ENCODE results near the gene CPT1B.

The CPT1B gene

GRCh38 chr22:50568626-50569025, 9.6 kb downstream of the CPT1B start:
- no peak for DNase-seq

DNA sequence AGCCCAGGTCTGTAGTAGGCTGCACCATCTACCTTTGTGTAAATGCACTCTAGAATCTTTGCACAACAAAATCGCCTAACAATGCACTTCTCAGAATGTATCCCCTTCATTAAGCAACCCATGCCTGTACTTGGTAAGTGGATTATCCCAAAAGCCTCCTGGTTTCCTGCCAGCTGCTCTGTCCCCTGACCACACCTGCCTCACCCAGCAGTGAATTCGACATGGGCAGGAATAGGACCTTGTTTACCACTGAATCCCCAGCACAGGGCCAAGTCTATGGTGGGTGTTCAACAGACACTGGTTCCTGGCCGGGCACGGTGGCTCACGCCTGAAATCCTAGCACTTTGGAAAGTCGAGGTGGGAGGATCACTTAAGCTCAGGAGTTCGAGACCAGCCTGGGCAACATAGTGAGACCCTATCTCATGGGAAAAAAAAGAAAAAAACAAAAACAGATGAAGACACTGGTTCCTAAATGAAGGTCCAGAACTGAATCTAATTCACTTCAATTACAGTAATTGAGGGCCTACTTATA, 10.4 kb downstream of the CPT1B start:
- no peak for DNase-seq

DNA sequence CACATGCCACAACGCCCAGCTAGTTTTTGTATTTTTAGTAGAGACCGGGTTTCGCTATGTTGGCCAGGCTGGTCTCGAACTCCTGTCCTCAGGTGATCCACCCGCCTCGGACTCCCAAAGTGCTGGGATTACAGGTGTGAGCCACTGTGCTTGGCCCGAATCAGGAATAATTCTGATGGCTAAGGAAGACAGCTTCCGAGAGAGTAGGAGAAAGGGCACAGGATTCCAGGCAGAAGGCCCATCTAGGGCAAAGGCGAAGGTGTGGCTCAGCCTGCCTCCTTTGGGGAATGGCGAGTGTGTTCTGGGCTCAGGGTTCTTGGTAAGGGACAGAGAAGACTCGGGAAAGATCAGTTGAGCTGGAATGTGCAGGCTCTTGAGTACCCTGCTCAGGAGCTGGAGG, 13.9 kb downstream of the CPT1B start:
- no peak for DNase-seq

- DNase-seq, result no peak
Observed at GRCh38 chr22:50563413-50564160, 14.6 kb downstream of the CPT1B start.

GRCh38 chr22:50562523-50563412, 15.5 kb downstream of the CPT1B start, which contains the start of gene SYCE3:
Gene SYCE3, minus strand, starts transcription at chr22:50562919. Its CDS starts 6,514 bp downstream, at chr22:50556405.
- DNase-seq, result peak; percentile 97

DNA sequence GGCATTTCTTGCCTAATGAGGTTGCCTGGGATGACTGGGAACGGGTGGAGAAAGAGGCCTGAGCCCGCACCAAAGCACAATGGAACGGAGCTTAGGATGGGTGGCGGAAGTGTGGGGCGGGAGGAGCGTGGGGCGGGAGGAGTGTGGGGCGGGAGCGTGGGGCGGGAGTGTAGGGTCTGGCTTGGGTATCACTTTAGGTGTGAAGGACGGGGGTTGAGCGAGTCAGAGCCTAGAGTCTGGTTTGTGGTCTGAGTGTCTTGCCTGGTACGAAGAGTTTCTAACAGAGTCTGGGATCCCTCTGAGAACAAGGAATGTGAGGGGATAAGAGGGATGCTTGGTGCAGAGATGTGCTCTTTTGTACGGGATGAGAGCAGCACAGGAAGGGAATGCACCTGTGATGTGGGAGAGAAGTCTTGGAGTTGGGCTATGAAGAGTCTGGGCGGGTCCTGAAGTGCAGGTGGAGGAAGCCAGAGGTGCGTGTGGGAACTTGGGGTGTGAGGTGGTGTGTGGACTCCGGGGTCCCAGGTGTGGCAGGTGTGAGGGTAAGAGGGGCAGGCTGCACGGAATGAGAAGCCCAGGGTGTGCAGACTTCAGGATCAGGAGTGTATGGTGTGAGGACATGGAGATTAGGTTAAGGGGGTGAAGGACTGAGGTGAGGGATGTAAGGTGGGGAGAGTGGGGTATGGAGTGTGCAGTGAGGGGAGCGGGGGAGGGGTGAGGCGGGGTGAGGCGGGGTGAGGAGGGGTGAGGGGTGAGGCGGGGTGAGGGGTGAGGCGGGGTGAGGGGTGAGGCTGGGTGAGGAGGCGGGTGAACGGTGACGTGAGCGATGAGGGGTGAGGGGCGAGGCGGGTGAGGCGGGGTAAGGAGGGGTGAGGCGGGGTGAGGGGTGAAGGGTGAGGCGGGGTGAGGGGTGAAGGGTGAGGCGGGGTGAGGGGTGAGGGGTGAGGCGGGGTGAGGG, 16.5 kb downstream of the CPT1B start:
- no peak for DNase-seq

DNA sequence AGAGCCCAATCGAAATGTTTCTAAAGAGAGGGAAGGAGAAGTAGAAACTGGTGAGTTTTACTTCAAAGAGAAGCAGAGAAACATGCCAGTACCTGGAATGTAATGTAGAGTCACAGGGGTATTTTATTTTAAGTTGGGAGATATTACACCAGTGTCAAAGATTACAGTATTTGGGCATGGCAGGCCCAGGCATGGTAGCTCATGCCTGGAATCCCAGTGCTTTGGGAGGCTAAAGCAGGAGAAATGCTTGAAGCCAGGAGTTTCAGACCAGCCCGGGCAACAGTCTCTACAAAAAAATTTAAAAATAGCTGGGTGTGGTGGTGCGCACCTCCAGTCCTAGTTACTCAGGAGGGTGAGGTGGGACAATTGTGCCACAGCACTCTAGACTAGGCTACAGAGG, 18.2 kb downstream of the CPT1B start:
- no peak for DNase-seq

- no peak for DNase-seq
Observed at GRCh38 chr22:50556703-50557102, 21.5 kb downstream of the CPT1B start.

DNA sequence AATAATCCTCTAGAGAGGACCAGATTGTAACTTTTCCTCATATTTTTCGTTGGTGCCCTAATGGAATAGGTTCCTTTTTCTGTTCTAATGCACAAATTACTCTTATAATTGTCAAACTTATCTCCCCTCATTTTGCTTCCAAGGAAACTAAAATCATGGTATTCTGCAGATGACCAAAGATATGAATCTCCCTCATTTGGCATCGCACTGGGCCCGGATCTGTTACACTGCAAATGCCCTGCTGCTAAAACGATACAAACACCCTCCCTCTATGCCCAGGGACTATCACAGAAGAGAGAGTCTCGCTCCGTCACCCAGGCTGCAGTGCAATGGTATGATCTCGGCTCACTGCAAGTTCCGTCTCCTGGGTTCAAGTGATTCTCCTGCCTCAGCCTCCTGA, 24.9 kb downstream of the CPT1B start:
- no peak for DNase-seq

GRCh38 chr22:50551160-50551752, 27.0 kb downstream of the CPT1B start:
- DNase-seq, result no peak

GRCh38 chr22:50550395-50550794, 27.8 kb downstream of the CPT1B start:
- no peak for DNase-seq

- peak; percentile 24 for DNase-seq
Observed at GRCh38 chr22:50548921-50549790, 29.1 kb downstream of the CPT1B start.

GRCh38 chr22:50548040-50548920, 29.9 kb downstream of the CPT1B start:
- peak; percentile 67 for DNase-seq

DNA sequence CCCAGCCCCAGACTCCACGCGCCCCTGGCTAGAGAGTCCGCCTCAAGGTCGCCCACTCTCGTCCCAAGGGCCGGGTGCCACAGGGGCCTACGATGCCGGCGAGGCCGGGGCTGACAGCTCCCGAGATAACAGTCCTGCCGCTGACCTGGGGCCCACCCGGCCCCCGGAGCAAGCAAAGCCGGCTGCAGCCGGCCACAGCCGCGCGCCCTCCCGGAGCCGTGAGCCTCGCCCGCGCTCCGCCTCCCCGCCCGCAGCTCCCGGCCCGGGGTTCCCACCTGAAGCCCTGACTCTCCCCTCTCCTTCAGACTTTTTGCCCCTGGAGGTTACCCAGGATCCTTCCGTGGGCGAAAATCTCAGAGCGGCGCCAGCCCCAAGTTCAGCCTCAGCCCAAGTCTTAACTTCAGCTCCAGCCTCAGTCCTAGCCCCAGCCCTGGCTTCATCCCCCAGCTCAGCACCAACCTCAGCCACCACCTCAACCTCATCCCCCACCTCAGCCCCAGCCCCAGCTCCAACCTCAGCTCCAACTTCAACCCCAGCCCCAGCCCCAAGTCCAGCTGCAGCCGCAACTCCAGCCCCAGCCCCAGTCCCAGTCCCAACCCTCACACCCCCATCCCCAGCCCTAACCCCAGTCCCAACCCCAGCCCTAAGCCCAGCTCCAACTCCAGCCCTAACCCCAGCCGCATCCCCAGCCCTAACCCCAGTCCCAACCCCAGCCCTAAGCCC, 30.8 kb downstream of the CPT1B start:
- DNase-seq, result no peak

DNA sequence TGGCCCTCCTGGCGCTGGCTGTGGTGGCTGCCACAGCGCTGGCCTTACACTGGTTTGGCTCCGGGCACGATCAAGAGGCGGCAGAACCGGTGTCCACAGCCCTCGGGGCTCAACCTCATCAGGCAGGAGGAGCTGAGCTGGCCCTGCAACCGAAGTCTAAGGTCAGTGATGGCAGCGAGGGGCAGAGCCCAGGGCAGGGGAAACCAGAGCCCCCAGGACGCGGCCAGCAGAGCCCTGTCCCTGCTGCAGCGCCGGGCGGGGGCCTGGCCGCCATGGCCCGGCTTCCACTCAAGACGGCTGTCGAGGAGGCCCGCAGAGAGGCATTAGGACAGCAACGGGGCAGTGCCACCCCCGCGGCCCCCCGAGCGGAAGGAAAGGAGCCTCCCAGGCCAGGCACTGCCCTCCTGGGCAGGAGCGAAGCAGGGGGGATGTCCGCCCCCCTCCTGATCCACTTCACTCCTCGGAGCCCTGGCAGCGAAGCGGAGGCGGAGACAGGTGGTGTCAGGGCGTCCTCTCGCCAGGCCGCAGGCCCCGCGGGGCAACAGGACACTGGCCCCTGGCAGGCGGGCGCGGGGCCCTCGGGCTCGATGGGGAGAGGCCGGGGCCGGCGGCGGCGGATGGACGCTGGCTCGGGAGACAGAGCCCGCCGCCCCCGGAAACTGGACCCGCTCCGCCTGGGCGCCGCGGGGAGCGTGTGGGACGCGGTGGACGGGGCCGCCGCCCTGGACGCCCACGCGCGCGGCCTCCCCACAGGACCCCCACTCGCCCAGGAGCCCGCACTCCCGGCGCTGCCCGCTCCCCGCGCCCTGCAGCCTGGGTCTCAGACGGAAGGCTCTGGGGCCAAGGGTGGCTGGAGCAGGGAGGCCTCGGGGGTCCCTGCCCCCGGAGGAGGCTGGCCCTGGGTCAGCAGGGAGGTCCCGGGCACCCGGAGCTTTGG, 31.6 kb downstream of the CPT1B start:
- DNase-seq, result no peak

GRCh38 chr22:50545522-50546325, 32.5 kb downstream of the CPT1B start, which contains the start of gene KLHDC7B:
Gene KLHDC7B, plus strand, starts transcription at chr22:50545899. Its CDS starts 345 bp downstream, at chr22:50546244.
- DNase-seq, result peak; percentile 43

GRCh38 chr22:50544746-50545253, 33.4 kb downstream of the CPT1B start:
- no peak for DNase-seq

Measured in activated naive CD4-positive, alpha-beta T cell treated with anti-CD3 and anti-CD28 coated beads, Interleukin-2, amount 50 U/mL, for 16 hours (primary cell).